H1 (cell line): ENCODE measurements around the gene WAC. TPM values are rescaled to one million over a fixed set of nuclear protein-coding genes. Genes with fewer than 3 reads are reported as not detected.
A peak's percentile ranks its signal among the peaks of the same experiment; 100 is the strongest.

Experiments
- CTCF ChIA-PET: fragments of 300-600 bp; sonication (Branson Sonifier 250); formaldehyde crosslinking; loops from one replicate; lab custom pipeline; 2021; ENCODE audit not compliant: partially characterized antibody; lab: Charles Lee
- POLR2A ChIA-PET: fragments of 300-600 bp; sonication (Branson Sonifier 250); formaldehyde crosslinking; loops from one replicate; lab custom pipeline; 2021; ENCODE audit warnings: inconsistent platforms; ENCODE audit not compliant: partially characterized antibody; lab: Charles Lee
- DNase-seq, 2 experiments: peaks; one replicate each; pipeline versions ENCODE4 v3.0.0 to v3.0.0-alpha.2; 2010 to 2022; ENCODE audit warnings: low spot score in 2 of 2, low read depth in 1 of 2, mixed read lengths in 1 of 2
- FAIRE-seq: peaks from 2 replicates; lab custom pipeline; 2011; peaks lifted over from hg19 to GRCh38; lab: Jason Lieb, UNC
- H2AFZ ChIP-seq: 2 replicates; pipeline ENCODE4 v1.8.1; 2012; ENCODE audit warnings: low read length, inconsistent platforms
- H2AK5ac ChIP-seq: 2 replicates; pipeline ENCODE4 v1.6.1; 2013; ENCODE audit warnings: low read depth, low read length
- H2BK120ac ChIP-seq: replicated peaks from 2 replicates; pipeline ENCODE3; 2013; ENCODE audit warnings: low read depth, low read length, inconsistent platforms
- H2BK12ac ChIP-seq: 2 replicates; pipeline ENCODE4 v1.6.1; 2013; ENCODE audit warnings: low read depth, low read length
- H2BK15ac ChIP-seq: 2 replicates; pipeline ENCODE4 v1.6.1; 2013; ENCODE audit warnings: low read length
- H2BK20ac ChIP-seq: 2 replicates; pipeline ENCODE4 v1.6.1; 2013; ENCODE audit warnings: low read length
- H2BK5ac ChIP-seq: 2 replicates; pipeline ENCODE4 v1.6.1; 2013; ENCODE audit warnings: low read depth, low read length
- H3K14ac ChIP-seq: 2 replicates; pipeline ENCODE4 v1.6.1; 2013; ENCODE audit warnings: inconsistent platforms; ENCODE audit not compliant: insufficient read length
- H3K18ac ChIP-seq: 2 replicates; pipeline ENCODE4 v1.6.1; 2013; ENCODE audit warnings: low read length; ENCODE audit errors: extremely low read depth
- H3K23ac ChIP-seq: 2 replicates; pipeline ENCODE4 v1.6.1; 2013; ENCODE audit warnings: inconsistent platforms; ENCODE audit not compliant: insufficient read length
- H3K23me2 ChIP-seq: 2 replicates; pipeline ENCODE4 v1.6.1; 2013; ENCODE audit warnings: low read depth, low read length
- H3K27ac ChIP-seq: 2 replicates; pipeline ENCODE4 v1.6.1; 2011; ENCODE audit warnings: low read depth, low read length, inconsistent platforms
- H3K27me3 ChIP-seq, 4 experiments: replicated peaks in 1 of 4; 1 replicate in 1 of 4; 2 replicates in 3 of 4; pipeline versions ENCODE4 v1.6.1 to v1.8.1; 2011 to 2013; ENCODE audit warnings: low read length in 3 of 4, mild to moderate bottlenecking in 3 of 4, inconsistent platforms in 2 of 4, mixed read lengths in 2 of 4, moderate library complexity in 1 of 4; ENCODE audit not compliant: control insufficient read depth in 3 of 4, insufficient read depth in 3 of 4; ENCODE audit errors: extremely low read depth in 1 of 4
- H3K36me3 ChIP-seq, 4 experiments: 2 replicates each; pipeline versions ENCODE4 v1.6.1 to v1.8.1; 2011 to 2013; ENCODE audit warnings: mild to moderate bottlenecking in 4 of 4, low read length in 3 of 4, moderate library complexity in 2 of 4, control low read depth in 1 of 4, inconsistent platforms in 1 of 4; ENCODE audit not compliant: insufficient read depth in 4 of 4, control insufficient read depth in 2 of 4
- H3K4ac ChIP-seq: replicated peaks from 2 replicates; pipeline ENCODE3; 2013; ENCODE audit warnings: low read length, low read depth, mixed read lengths, inconsistent platforms; ENCODE audit not compliant: insufficient read length
- H3K4me1 ChIP-seq, 4 experiments: replicated peaks in 1 of 4; 1 replicate in 1 of 4; 2 replicates in 3 of 4; pipeline versions ENCODE4 v1.6.1 to v1.8.1; 2011 to 2013; ENCODE audit warnings: low read length in 3 of 4, inconsistent platforms in 2 of 4, mixed read lengths in 1 of 4; ENCODE audit not compliant: insufficient read depth in 4 of 4, control insufficient read depth in 3 of 4
- H3K4me2 ChIP-seq, 2 experiments: 2 replicates each; pipeline versions ENCODE4 v1.6.1 to v1.8.1; 2011 to 2013; ENCODE audit warnings: low read depth in 2 of 2, low read length in 2 of 2, control low read depth in 1 of 2, inconsistent platforms in 1 of 2, mild to moderate bottlenecking in 1 of 2; ENCODE audit not compliant: insufficient read depth in 1 of 2
- H3K4me3 ChIP-seq, 4 experiments: fragments of 200-600, 300-600 bp in 1 of 4; sonication (generic), shearing (Covaris generic), sonication (Bioruptor Twin) in 1 of 4; 2 replicates each; pipeline versions ENCODE4 v1.5.1 to v1.8.1; 2011 to 2016; ENCODE audit warnings: low read length in 4 of 4, low read depth in 3 of 4, control low read depth in 2 of 4, inconsistent platforms in 2 of 4, mild to moderate bottlenecking in 2 of 4, mixed read lengths in 1 of 4, moderate library complexity in 1 of 4; ENCODE audit not compliant: insufficient read depth in 2 of 4; ENCODE audit errors: extremely low read depth in 1 of 4
- H3K56ac ChIP-seq: replicated peaks from 2 replicates; pipeline ENCODE3; 2013; ENCODE audit warnings: low read depth, mild to moderate bottlenecking, mixed read lengths, low read length, inconsistent platforms; ENCODE audit not compliant: insufficient read length
- H3K79me1 ChIP-seq: 2 replicates; pipeline ENCODE4 v1.6.1; 2013; ENCODE audit warnings: low read depth, low read length, control low read depth
- H3K79me2 ChIP-seq, 2 experiments: 2 replicates each; pipeline versions ENCODE4 v1.6.1 to v1.8.1; 2012 to 2013; ENCODE audit warnings: low read length in 2 of 2, mild to moderate bottlenecking in 2 of 2, inconsistent platforms in 1 of 2; ENCODE audit not compliant: insufficient read depth in 2 of 2, control insufficient read depth in 1 of 2
- H3K9ac ChIP-seq, 4 experiments: replicated peaks in 1 of 4; 1 replicate in 1 of 4; 2 replicates in 3 of 4; pipeline versions ENCODE4 v1.6.1 to v1.8.1; 2011 to 2013; ENCODE audit warnings: low read depth in 3 of 4, low read length in 3 of 4, control low read depth in 2 of 4, mild to moderate bottlenecking in 2 of 4, moderate library complexity in 2 of 4, inconsistent platforms in 1 of 4; ENCODE audit errors: extremely low read depth in 1 of 4
- H3K9me3 ChIP-seq, 2 experiments: 2 replicates each; pipeline versions ENCODE4 v1.6.1 to v1.8.1; 2012 to 2013; ENCODE audit warnings: mild to moderate bottlenecking in 2 of 2, moderate library complexity in 2 of 2, control low read depth in 1 of 2, inconsistent platforms in 1 of 2, low read depth in 1 of 2, low read length in 1 of 2, mixed read lengths in 1 of 2; ENCODE audit not compliant: insufficient read depth in 2 of 2
- H4K20me1 ChIP-seq, 2 experiments: replicated peaks in 1 of 2; 2 replicates each; pipeline versions ENCODE3 to v1.8.1; 2011 to 2013; ENCODE audit warnings: inconsistent platforms in 2 of 2, low read length in 2 of 2, mild to moderate bottlenecking in 1 of 2; ENCODE audit not compliant: insufficient read depth in 2 of 2, control insufficient read depth in 1 of 2
- H4K5ac ChIP-seq: 2 replicates; pipeline ENCODE4 v1.6.1; 2013; ENCODE audit warnings: low read length, low read depth, mixed read lengths, inconsistent platforms; ENCODE audit not compliant: insufficient read length
- H4K8ac ChIP-seq: 2 replicates; pipeline ENCODE4 v1.8.0; 2013; ENCODE audit warnings: mild to moderate bottlenecking, moderate library complexity, low read length, inconsistent platforms; ENCODE audit not compliant: insufficient read depth; ENCODE audit errors: extremely low read depth
- H4K91ac ChIP-seq: replicated peaks from 2 replicates; pipeline ENCODE3; 2013; ENCODE audit warnings: low read length, mixed read lengths, inconsistent platforms; ENCODE audit not compliant: insufficient read length
- CBX5 ChIP-seq: fragments of 300-800, 300-1000 bp; sonication (generic); IDR thresholded peaks from 2 replicates; pipeline ENCODE4 v1.7.1; 2016; ENCODE audit warnings: antibody characterized with exemption, low read length, low read depth
- CEBPB ChIP-seq: IDR thresholded peaks from 2 replicates; pipeline ENCODE4 v1.6.1; 2012; ENCODE audit warnings: low read depth, low read length
- E2F6 ChIP-seq: IDR thresholded peaks from 2 replicates; pipeline ENCODE4 v1.6.1; 2012; ENCODE audit warnings: inconsistent platforms
- HDAC6 ChIP-seq: IDR thresholded peaks from one replicate; pipeline ENCODE4 v1.7.1; 2012; ENCODE audit warnings: low read depth, mild to moderate bottlenecking, inconsistent platforms, low read length, moderate library complexity
- MAX ChIP-seq: IDR thresholded peaks from 2 replicates; pipeline ENCODE4 v1.6.1; 2012; ENCODE audit warnings: inconsistent platforms
- POLR2AphosphoS5 ChIP-seq: IDR thresholded peaks from 2 replicates; pipeline ENCODE4 v1.6.1; 2011; ENCODE audit warnings: low read depth, low read length
- RAD21 ChIP-seq, 2 experiments: IDR thresholded peaks in 1 of 2; conservative IDR thresholded peaks in 1 of 2; 2 replicates each; pipeline ENCODE4 v1.6.1; 2011; ENCODE audit warnings: low read depth in 2 of 2, low read length in 2 of 2, improper control_type of control experiment in 1 of 2, inconsistent platforms in 1 of 2, mild to moderate bottlenecking in 1 of 2, moderate library complexity in 1 of 2
- SIN3A ChIP-seq, 2 experiments: IDR thresholded peaks in 1 of 2; conservative IDR thresholded peaks in 1 of 2; 2 replicates each; pipeline ENCODE4 v1.6.1; 2011 to 2012; ENCODE audit warnings: low read length in 2 of 2, improper control_type of control experiment in 1 of 2, low read depth in 1 of 2, mild to moderate bottlenecking in 1 of 2
- SP2 ChIP-seq: IDR thresholded peaks from 2 replicates; pipeline ENCODE4 v1.6.1; 2012; ENCODE audit warnings: mild to moderate bottlenecking, low read length, inconsistent platforms
- TAF1 ChIP-seq: IDR thresholded peaks from 2 replicates; pipeline ENCODE4 v1.6.1; 2011; ENCODE audit warnings: mild to moderate bottlenecking, low read depth, low read length
- TBP ChIP-seq: IDR thresholded peaks from 2 replicates; pipeline ENCODE4 v1.6.1; 2011; ENCODE audit warnings: low read depth, low read length, improper control_type of control experiment
- TCF12 ChIP-seq: IDR thresholded peaks from 2 replicates; pipeline ENCODE4 v1.6.1; 2011; ENCODE audit warnings: low read depth, mild to moderate bottlenecking, low read length
- WGBS, 2 experiments: shearing (Covaris generic) in 1 of 2; methylation state at CpG; one replicate each; pipeline versions ENCODE4 v1.1.6 to v1.1.7; 2013 to 2015; ENCODE audit warnings: low lambda C conversion rate in 2 of 2, mixed read lengths in 2 of 2, inconsistent platforms in 1 of 2, low coverage in 1 of 2, missing lambda C conversion rate in 1 of 2; ENCODE audit not compliant: insufficient replicate concordance in 2 of 2, insufficient coverage in 1 of 2, insufficient read length in 1 of 2; ENCODE audit errors: extremely low coverage in 1 of 2, missing lambda C conversion rate in 1 of 2; 5-methylcytosine and 5-hydroxymethylcytosine counted together
- polyA plus RNA-seq, 7 experiments: library from polyadenylated mRNA; depleted of rRNA in 3 of 7; stranded (reverse) in 5 of 7; unstranded in 2 of 7; fragments of >200 nt in 5 of 7; fragments of 200-250 nt in 2 of 7; gene quantifications; 1 replicate in 5 of 7; 2 replicates in 1 of 7; 4 replicates in 1 of 7; pipeline versions ENCODE4 v1.2.1 to v1.2.3, GENCODE V29; 2011 to 2013; ENCODE audit warnings: missing spikeins in 2 of 7, mixed read lengths in 2 of 7
- total RNA-seq: library from RNA; stranded (reverse); fragmentation: NEBNext Ultra II Directional; extraction: Animal tissue kit (Norgen Biotek cat#: 25700); gene quantifications from 2 replicates; pipeline ENCODE4 v1.2.1, GENCODE V29; 2021

Gene WAC
- total and polyA plus RNA-seq, 2 of the 8 experiments (the other 6 are each of a cell fraction or from before 2014, with no cell fraction given): 72.9 to 128 TPM

GRCh38 chr10:28666751-28667467 lies 134.0 kb downstream of the WAC start:
- CTCF ChIA-PET: interaction anchor here (0.7 to 1.3 kb wide), 2 partner anchors 29 to 325 kb away, joined by 3 read pairs; no protein-coding TSS in a partner anchor
- Histone ChIP-seq H3K4me3 (no peak overlapping the region), H3K56ac (no peak overlapping the region), H2AFZ (no peak overlapping the region), H3K4ac (no peak overlapping the region), H4K91ac (no peak overlapping the region), H3K4me2 (no peak overlapping the region), H3K27me3 (peaks cover 4 to 30% (median 20%) of the 10 kb centered on the region in 4 experiments; a peak in 6 of 7 replicates), H3K14ac (no peak overlapping the region), H3K23me2 (peaks cover 10% of the 10 kb centered on the region; the same call in 1 of the 2 replicates), H3K27ac (no peak overlapping the region), H2BK12ac (no peak overlapping the region), H3K23ac (no peak overlapping the region), H3K79me1 (no peaks in the 10 kb centered on the region), H3K18ac (no peak overlapping the region), H4K5ac (no peak overlapping the region), H3K36me3 (no peaks in the 10 kb centered on the region), H2BK20ac (no peak overlapping the region), H3K4me1 (peaks cover 0 to 2% (median 0%) of the 10 kb centered on the region in 4 experiments; a peak in 1 of 7 replicates), H3K9me3 (no peaks in the 10 kb centered on the region), H4K20me1 (no peaks in the 10 kb centered on the region), H2BK5ac (no peak overlapping the region), H3K79me2 (no peaks in the 10 kb centered on the region), H4K8ac (no peak overlapping the region), H3K9ac (no peak overlapping the region), H2AK5ac (peak overlapping the region; percentile 24; the same call in 1 of the 2 replicates), H2BK120ac (no peak overlapping the region), H2BK15ac (no peak overlapping the region)
- POLR2A ChIA-PET: no interaction called here
- WGBS, 2 experiments: 91% methylated on average over 12 of the region's 12 CpGs; no CpG with 5 or more reads in 1 of the 2 experiments
- no peak for DNase-seq
- no peak for FAIRE-seq
- no peak for TF ChIP-seq CBX5
- no peak for TF ChIP-seq E2F6
- TF ChIP-seq SIN3A (conservative IDR thresholded peaks at IDR 0.05 in 1 of 2, IDR thresholded peaks at IDR 0.05 in 1 of 2; ENCODE audit: low read depth in 1 of 2, low read length in 2 of 2): no peak
- no peak for TF ChIP-seq HDAC6
- TF ChIP-seq MAX: no peak
- no peak for TF ChIP-seq RAD21 (IDR thresholded peaks at IDR 0.05 in 1 of 2, conservative IDR thresholded peaks at IDR 0.05 in 1 of 2; ENCODE audit: low read depth in 2 of 2, low read length in 2 of 2)
- TF ChIP-seq CEBPB: no peak
- TF ChIP-seq TBP: no peak
- TF ChIP-seq POLR2AphosphoS5: no peak
- no peak for TF ChIP-seq TCF12
- TF ChIP-seq SP2: no peak
- TF ChIP-seq TAF1: no peak
